Esophagus (tissue), 2 donors: ENCODE data around the gene PSAP. TPM values are rescaled to one million over a fixed set of nuclear protein-coding genes. Genes with fewer than 3 reads are reported as not detected.
"Not testable (repeated sequence)": the region's sequence is repeated elsewhere in the genome, so short reads cannot be mapped to it uniquely, and the experiment has no call there.

Experiments used
- H3K27ac ChIP-seq, 2 donors: one replicate each; pipeline ENCODE4 v1.5.1; 2013; ENCODE audit warnings: low read depth in 2 of 2, mild to moderate bottlenecking in 2 of 2, inconsistent platforms in 1 of 2, low read length in 1 of 2, moderate library complexity in 1 of 2
- H3K27me3 ChIP-seq, 2 donors: one replicate each; pipeline ENCODE4 v1.6.1; 2013; ENCODE audit warnings: low read length in 2 of 2, control low read depth in 1 of 2, mild to moderate bottlenecking in 1 of 2; ENCODE audit not compliant: insufficient read depth in 2 of 2, control insufficient read depth in 1 of 2
- H3K36me3 ChIP-seq, 2 donors: one replicate each; pipeline ENCODE4 v1.6.1; 2013; ENCODE audit warnings: low read length in 1 of 2; ENCODE audit not compliant: control insufficient read depth in 2 of 2, insufficient read depth in 2 of 2
- H3K4me1 ChIP-seq, 2 donors: one replicate each; pipeline ENCODE4 v1.6.1; 2013; ENCODE audit warnings: low read length in 1 of 2; ENCODE audit not compliant: control insufficient read depth in 2 of 2, insufficient read depth in 2 of 2
- H3K4me3 ChIP-seq, 2 donors: one replicate each; pipeline ENCODE4 v1.5.1; 2013; ENCODE audit warnings: low read length in 2 of 2, mild to moderate bottlenecking in 2 of 2, low read depth in 1 of 2, moderate library complexity in 1 of 2
- H3K9me3 ChIP-seq, 2 donors: one replicate each; pipeline ENCODE4 v1.6.1; 2013; ENCODE audit warnings: mild to moderate bottlenecking in 2 of 2, low read depth in 1 of 2, low read length in 1 of 2, moderate library complexity in 1 of 2; ENCODE audit not compliant: control insufficient read depth in 2 of 2, insufficient read depth in 1 of 2
- WGBS, 2 donors: extraction: QIAGEN DNeasy Blood & Tissue Kit; methylation state at CpG; one replicate each; pipeline ENCODE4 v1.1.7; 2013; 5-methylcytosine and 5-hydroxymethylcytosine counted together
- polyA plus RNA-seq, 2 donors: library from polyadenylated mRNA; stranded (reverse); fragments of 200-250 nt; gene quantifications; one replicate each; pipeline ENCODE4 v1.2.3, GENCODE V29; 2013
- donor health status: healthy with polysubstance abuse.
- donor health status: Bipolar disorder and iron deficiency.

Gene PSAP
- polyA plus RNA-seq, 2 donors = 157 to 241 TPM

- no peak overlapping the region for H3K4me3 ChIP-seq
- no peaks in the 10 kb centered on the region for H3K27me3 ChIP-seq
- H3K4me1 ChIP-seq = peaks cover 0 to 2% of the 10 kb centered on the region in 2 donors
- H3K27ac ChIP-seq = no peak overlapping the region
- H3K9me3 ChIP-seq = no peaks in the 10 kb centered on the region
- 86 to 89% methylated on average over 12 of the region's 12 CpGs for WGBS, 2 donors
- H3K36me3 ChIP-seq = no peaks in the 10 kb centered on the region
Observed at GRCh38 chr10:71857934-71858890, 7.2 kb upstream of the PSAP start.

GRCh38 chr10:71856619-71857018 lies 5.6 kb upstream of the PSAP start:
- H3K36me3 ChIP-seq = no peaks in the 10 kb centered on the region
- 92 to 95% methylated on average over 4 of the region's 4 CpGs for WGBS, 2 donors
- H3K4me1 ChIP-seq = peaks cover 0 to 2% of the 10 kb centered on the region in 2 donors
- no peak overlapping the region for H3K4me3 ChIP-seq
- no peaks in the 10 kb centered on the region for H3K9me3 ChIP-seq
- H3K27ac ChIP-seq = no peak overlapping the region
- no peaks in the 10 kb centered on the region for H3K27me3 ChIP-seq

GRCh38 chr10:71854031-71854430 lies 3.0 kb upstream of the PSAP start:
- Histone ChIP-seq H3K4me3 (no peak overlapping the region), H3K27ac (no peak overlapping the region), H3K36me3 (no peaks in the 10 kb centered on the region), H3K27me3 (no peaks in the 10 kb centered on the region), H3K9me3 (no peaks in the 10 kb centered on the region), H3K4me1 (peaks cover 0 to 2% of the 10 kb centered on the region in 2 donors)
- 50 to 52% methylated on average over 5 of the region's 5 CpGs for WGBS, 2 donors

- WGBS, 2 donors = 83 to 84% methylated on average over 11 of the region's 11 CpGs
- Histone ChIP-seq H3K27me3 (no peaks in the 10 kb centered on the region), H3K27ac (no peak overlapping the region), H3K4me3 (no peak overlapping the region), H3K36me3 (no peaks in the 10 kb centered on the region), H3K4me1 (peaks cover 2 to 4% of the 10 kb centered on the region in 2 donors), H3K9me3 (no peaks in the 10 kb centered on the region)
Observed at GRCh38 chr10:71852355-71852937, 1.4 kb upstream of the PSAP start.

- H3K36me3 ChIP-seq = not testable (repeated sequence)
- H3K4me3 ChIP-seq = peak overlapping the region in 1 of 2 donors; percentile 97
Observed at GRCh38 chr10:71851465-71852095, 529 bp upstream of the PSAP start.

GRCh38 chr10:71850021-71850742 lies 869 bp downstream of the PSAP start:
- Histone ChIP-seq H3K9me3 (no peaks in the 10 kb centered on the region), H3K27me3 (no peaks in the 10 kb centered on the region), H3K4me1 (peaks cover 2 to 9% of the 10 kb centered on the region in 2 donors), H3K27ac (peak overlapping the region; percentile 97 to 98), H3K36me3 (no peaks in the 10 kb centered on the region), H3K4me3 (peak overlapping the region; percentile 97 to 100)
- 2 to 5% methylated on average over 13 of the region's 13 CpGs for WGBS, 2 donors

More at GRCh38 chr10:71851465-71852095, 529 bp upstream of the PSAP start:
- peak overlapping the region; percentile 86 to 98 for H3K27ac ChIP-seq
- 38% methylated on average over 20 of the region's 20 CpGs for WGBS, 2 donors
- H3K27me3 ChIP-seq, H3K4me1 ChIP-seq, H3K9me3 ChIP-seq: not testable (repeated sequence)

GRCh38 chr10:71849461-71849908 lies 1.6 kb downstream of the PSAP start:
- no peaks in the 10 kb centered on the region for H3K36me3 ChIP-seq
- no peaks in the 10 kb centered on the region for H3K27me3 ChIP-seq
- H3K4me1 ChIP-seq = peaks cover 2 to 9% of the 10 kb centered on the region in 2 donors
- H3K27ac ChIP-seq = no peak overlapping the region
- H3K9me3 ChIP-seq = no peaks in the 10 kb centered on the region
- peak overlapping the region in 1 of 2 donors; percentile 97 for H3K4me3 ChIP-seq
- 89 to 92% methylated on average over 17 of the region's 17 CpGs for WGBS, 2 donors

- no peaks in the 10 kb centered on the region for H3K27me3 ChIP-seq
- 74 to 78% methylated on average over 11 of the region's 11 CpGs for WGBS, 2 donors
- H3K9me3 ChIP-seq = no peaks in the 10 kb centered on the region
- no peaks in the 10 kb centered on the region for H3K36me3 ChIP-seq
- H3K4me3 ChIP-seq = no peak overlapping the region
- H3K27ac ChIP-seq = no peak overlapping the region
- peaks cover 2 to 9% of the 10 kb centered on the region in 2 donors for H3K4me1 ChIP-seq
Observed at GRCh38 chr10:71848325-71849275, 2.5 kb downstream of the PSAP start.
